Loucy (cell line): ENCODE data around the gene ATP5ME.

Experiments
- H2AFZ ChIP-seq: fragments of 200-600 bp; sonication (generic); 2 replicates; pipeline ENCODE4 v1.6.0; 2016; ENCODE audit warnings: antibody characterized with exemption, mild to moderate bottlenecking, low read length, moderate library complexity
- H3F3A ChIP-seq: fragments of 200-600 bp; 2 replicates; pipeline ENCODE4 v1.6.0; 2016; ENCODE audit warnings: antibody characterized with exemption, low read depth, mild to moderate bottlenecking
- H3K27me3 ChIP-seq: fragments of 200-600 bp; sonication (generic); 2 replicates; pipeline ENCODE4 v1.6.1; 2014; ENCODE audit warnings: low read length, mild to moderate bottlenecking; ENCODE audit not compliant: insufficient read depth, poor library complexity, severe bottlenecking
- H3K36me3 ChIP-seq: fragments of 200-600 bp; sonication (generic); 2 replicates; pipeline ENCODE4 v1.6.1; 2016; ENCODE audit warnings: low read length; ENCODE audit not compliant: insufficient read depth
- H3K4me1 ChIP-seq: fragments of 200-600 bp; sonication (generic); 2 replicates; pipeline ENCODE4 v1.5.1; 2014; ENCODE audit warnings: low read length, mild to moderate bottlenecking; ENCODE audit not compliant: insufficient read depth, poor library complexity, severe bottlenecking
- H3K4me2 ChIP-seq: fragments of 200-600 bp; sonication (generic); 2 replicates; pipeline ENCODE4 v1.6.0; 2014; ENCODE audit warnings: antibody characterized with exemption, low read length, low read depth, mild to moderate bottlenecking; ENCODE audit not compliant: poor library complexity, severe bottlenecking
- H3K4me3 ChIP-seq: fragments of 200-600 bp; sonication (generic); 2 replicates; pipeline ENCODE4 v1.5.1; 2014; ENCODE audit warnings: low read length, mild to moderate bottlenecking, mixed read lengths; ENCODE audit not compliant: poor library complexity, severe bottlenecking
- H3K79me2 ChIP-seq: fragments of 200-600 bp; sonication (generic); 2 replicates; pipeline ENCODE4 v1.6.1; 2014; ENCODE audit warnings: low read length; ENCODE audit not compliant: insufficient read depth
- H3K9ac ChIP-seq: fragments of 200-600 bp; sonication (generic); 2 replicates; pipeline ENCODE4 v1.6.0; 2014; ENCODE audit warnings: mild to moderate bottlenecking, low read depth, low read length, moderate library complexity; ENCODE audit not compliant: poor library complexity, severe bottlenecking
- H3K9me2 ChIP-seq: fragments of 200-600 bp; sonication (generic); replicated peaks from 2 replicates; pipeline ENCODE4 v1.6.1; 2016; ENCODE audit warnings: low read depth, low read length, mixed read lengths
- H3K9me3 ChIP-seq: fragments of 200-600 bp; sonication (generic); 2 replicates; pipeline ENCODE4 v1.6.1; 2014; ENCODE audit warnings: mild to moderate bottlenecking, antibody characterized with exemption, low read length, low read depth; ENCODE audit not compliant: insufficient read depth
- H4K20me1 ChIP-seq: fragments of 200-600 bp; sonication (generic); 2 replicates; pipeline ENCODE4 v1.6.0; 2014; ENCODE audit warnings: antibody characterized with exemption, low read length, mild to moderate bottlenecking; ENCODE audit not compliant: insufficient read depth, poor library complexity, severe bottlenecking
- EZH2phosphoT487 ChIP-seq: fragments of 200-600 bp; IDR thresholded peaks from 2 replicates; pipeline ENCODE4 v1.6.1; 2018; ENCODE audit warnings: antibody characterized with exemption, mild to moderate bottlenecking, moderate library complexity, borderline replicate concordance
- TF ChIP-seq, protein P1 (sequence below): fragments of 200-600 bp; sonication (generic); conservative IDR thresholded peaks from 2 replicates; pipeline ENCODE4 v1.5.1; 2014; ENCODE audit warnings: mild to moderate bottlenecking, antibody characterized with exemption, low read length

ATP5ME gene

DNA sequence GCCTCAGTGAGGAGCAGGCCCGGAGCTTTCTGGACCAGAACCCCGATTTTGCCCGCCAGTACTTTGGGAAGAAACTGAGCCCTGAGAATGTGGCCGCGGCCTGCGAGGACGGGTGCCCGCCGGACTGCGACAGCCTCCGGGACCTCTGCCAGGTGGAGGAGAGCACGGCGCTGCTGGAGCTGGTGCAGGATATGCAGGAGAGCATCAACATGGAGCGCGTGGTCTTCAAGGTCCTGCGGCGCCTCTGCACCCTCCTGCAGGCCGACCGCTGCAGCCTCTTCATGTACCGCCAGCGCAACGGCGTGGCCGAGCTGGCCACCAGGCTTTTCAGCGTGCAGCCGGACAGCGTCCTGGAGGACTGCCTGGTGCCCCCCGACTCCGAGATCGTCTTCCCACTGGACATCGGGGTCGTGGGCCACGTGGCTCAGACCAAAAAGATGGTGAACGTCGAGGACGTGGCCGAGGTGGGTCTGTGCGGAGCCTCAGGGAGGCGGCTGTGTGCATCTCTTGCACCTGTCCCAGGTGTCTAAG lies 48.4 kb downstream of the ATP5ME start:
- Histone ChIP-seq H3K9me3 (peaks cover 32% of the 10 kb centered on the region; the same call in 1 of the 2 replicates), H3K36me3 (no peaks in the 10 kb centered on the region), H3K79me2 (no peaks in the 10 kb centered on the region), H3K9me2 (no peaks in the 10 kb centered on the region), H3K4me2 (no peak overlapping the region), H3K4me1 (no peaks in the 10 kb centered on the region), H3K27me3 (no peaks in the 10 kb centered on the region), H3K9ac (no peak overlapping the region), H3F3A (no peaks in the 10 kb centered on the region), H2AFZ (no peak overlapping the region), H4K20me1 (no peaks in the 10 kb centered on the region), H3K4me3 (no peak overlapping the region)
- TF ChIP-seq, protein P1, sequence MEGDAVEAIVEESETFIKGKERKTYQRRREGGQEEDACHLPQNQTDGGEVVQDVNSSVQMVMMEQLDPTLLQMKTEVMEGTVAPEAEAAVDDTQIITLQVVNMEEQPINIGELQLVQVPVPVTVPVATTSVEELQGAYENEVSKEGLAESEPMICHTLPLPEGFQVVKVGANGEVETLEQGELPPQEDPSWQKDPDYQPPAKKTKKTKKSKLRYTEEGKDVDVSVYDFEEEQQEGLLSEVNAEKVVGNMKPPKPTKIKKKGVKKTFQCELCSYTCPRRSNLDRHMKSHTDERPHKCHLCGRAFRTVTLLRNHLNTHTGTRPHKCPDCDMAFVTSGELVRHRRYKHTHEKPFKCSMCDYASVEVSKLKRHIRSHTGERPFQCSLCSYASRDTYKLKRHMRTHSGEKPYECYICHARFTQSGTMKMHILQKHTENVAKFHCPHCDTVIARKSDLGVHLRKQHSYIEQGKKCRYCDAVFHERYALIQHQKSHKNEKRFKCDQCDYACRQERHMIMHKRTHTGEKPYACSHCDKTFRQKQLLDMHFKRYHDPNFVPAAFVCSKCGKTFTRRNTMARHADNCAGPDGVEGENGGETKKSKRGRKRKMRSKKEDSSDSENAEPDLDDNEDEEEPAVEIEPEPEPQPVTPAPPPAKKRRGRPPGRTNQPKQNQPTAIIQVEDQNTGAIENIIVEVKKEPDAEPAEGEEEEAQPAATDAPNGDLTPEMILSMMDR, result no peak
- no peak for TF ChIP-seq EZH2phosphoT487

DNA sequence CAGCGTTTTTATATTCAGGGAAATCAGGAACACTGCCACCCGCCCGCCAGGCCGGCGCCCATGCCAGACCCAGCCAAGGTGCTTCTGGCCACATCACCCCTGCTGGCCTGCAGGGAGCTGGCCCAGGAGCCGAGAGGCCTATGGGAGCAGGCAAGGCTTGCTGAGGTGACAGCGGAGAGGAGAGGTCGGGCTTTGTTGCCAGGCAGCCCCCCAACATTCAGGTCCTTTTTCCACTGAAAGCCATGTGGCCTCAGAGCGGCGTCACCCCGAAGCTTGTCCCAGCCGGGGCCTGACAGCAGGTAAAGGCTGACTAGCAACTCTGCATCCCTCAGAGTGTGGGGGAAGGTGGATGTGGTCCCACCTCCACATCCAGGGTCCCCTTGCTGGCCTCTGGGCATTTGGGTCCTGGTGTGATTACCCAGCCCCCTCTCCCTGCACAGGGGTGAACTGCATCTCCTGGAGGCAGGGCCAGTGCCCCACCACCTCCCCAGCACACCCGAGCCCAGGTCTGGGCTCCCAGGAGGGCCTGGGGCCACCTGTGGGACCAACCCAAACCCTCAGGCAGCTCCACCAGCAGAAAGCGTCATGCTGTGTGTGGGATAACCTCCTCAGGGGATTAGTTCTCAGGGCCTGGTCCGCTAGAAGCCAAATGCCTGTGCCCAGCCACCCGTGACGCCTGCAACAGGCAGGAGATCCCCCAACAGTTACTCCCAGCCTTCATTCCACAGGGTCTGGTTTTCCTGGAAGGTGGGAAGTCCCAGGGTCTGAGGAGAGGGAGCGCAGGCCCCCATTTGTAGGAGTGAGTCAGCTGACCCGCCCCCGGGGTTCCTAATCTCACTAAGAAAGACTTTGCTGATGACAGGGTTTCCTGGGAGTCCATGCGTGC lies 49.1 kb downstream of the ATP5ME start, which contains the start of gene PDE6B:
TSS of gene PDE6B (plus strand) at position 869 of the 886 bp plus-strand sequence. CDS start 54 bp downstream, outside the sequence.
- Histone ChIP-seq H2AFZ (no peak within 1 kb of the TSS), H3K4me2 (no peak within 1 kb of the TSS), H3K9ac (no peak within 1 kb of the TSS), H3K27me3 (no peaks in the 10 kb centered on the region), H3K79me2 (no peaks in the 10 kb centered on the region), H3K4me1 (no peaks in the 10 kb centered on the region), H3K4me3 (no peak within 1 kb of the TSS), H3K9me2 (no peaks in the 10 kb centered on the region), H3K36me3 (no peaks in the 10 kb centered on the region), H3K9me3 (peaks cover 33% of the 10 kb centered on the region; the same call in 1 of the 2 replicates), H3F3A (no peaks in the 10 kb centered on the region), H4K20me1 (no peaks in the 10 kb centered on the region)
- TF ChIP-seq EZH2phosphoT487, result no peak
- TF ChIP-seq, protein P1, result no peak

DNA sequence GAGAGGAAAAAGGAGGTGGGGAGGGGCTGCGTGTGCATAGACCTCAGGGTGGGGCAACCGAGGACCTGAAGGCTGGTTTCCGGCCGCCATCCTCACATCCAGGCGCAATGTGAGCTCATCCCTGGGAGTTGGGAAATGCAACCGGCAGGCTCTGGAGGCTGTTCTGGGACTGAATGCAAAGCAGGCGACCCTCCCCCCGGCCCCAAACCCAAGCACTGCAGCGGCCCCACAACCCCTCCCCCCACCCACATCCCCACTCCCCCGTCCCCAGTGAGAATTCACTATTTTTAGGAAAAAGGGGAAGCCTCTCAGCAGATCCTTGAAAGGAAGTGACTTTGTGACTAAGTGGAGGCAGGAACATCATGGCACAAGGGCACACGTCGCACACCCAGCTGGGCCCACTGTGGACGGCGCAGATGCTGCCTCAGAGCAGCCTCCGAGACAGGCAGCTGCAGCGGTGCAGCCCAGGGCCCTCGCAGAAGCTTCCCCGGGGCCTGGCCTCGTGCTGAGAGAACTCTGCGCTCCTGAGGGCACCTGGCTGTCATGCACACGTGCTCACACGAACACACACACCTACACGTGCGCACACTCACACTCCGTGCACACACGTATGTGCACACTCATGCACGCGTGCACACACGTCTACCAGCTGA lies 50.0 kb downstream of the ATP5ME start:
- H4K20me1 ChIP-seq, result no peaks in the 10 kb centered on the region
- peaks cover 27% of the 10 kb centered on the region; the same call in 1 of the 2 replicates for H3K9me3 ChIP-seq
- TF ChIP-seq EZH2phosphoT487, result no peak
- TF ChIP-seq, protein P1, result no peak
- no peak overlapping the region for H3K4me3 ChIP-seq
- no peak overlapping the region for H2AFZ ChIP-seq
- no peaks in the 10 kb centered on the region for H3K4me1 ChIP-seq
- no peaks in the 10 kb centered on the region for H3K79me2 ChIP-seq
- no peaks in the 10 kb centered on the region for H3K36me3 ChIP-seq
- no peaks in the 10 kb centered on the region for H3K9me2 ChIP-seq
- no peaks in the 10 kb centered on the region for H3F3A ChIP-seq
- no peaks in the 10 kb centered on the region for H3K27me3 ChIP-seq
- H3K4me2 ChIP-seq, result no peak overlapping the region
- no peak overlapping the region for H3K9ac ChIP-seq
